ENCODE measurements around the gene CNTRL.

The CNTRL gene

GRCh38 chr9:121055642-121056143, 19.1 kb upstream of the CNTRL start:
- H3K4me3 ChIP-seq (ENCODE audit: low read depth, low read length) = no peak overlapping the region
- DNase-seq (ENCODE audit: low read depth) = no peak
- TF ChIP-seq CTCF (IDR thresholded peaks at IDR 0.05; ENCODE audit: control insufficient read depth, extremely low read depth, insufficient read depth) = peak; percentile 28; the same call in 1 of the 2 replicates

- no peak overlapping the region for H3K4me3 ChIP-seq (ENCODE audit: low read depth, low read length)
- no peak for DNase-seq (ENCODE audit: low read depth)
- TF ChIP-seq CTCF (IDR thresholded peaks at IDR 0.05; ENCODE audit: control insufficient read depth, extremely low read depth, insufficient read depth) = no peak
Observed at GRCh38 chr9:121057821-121058220, 16.9 kb upstream of the CNTRL start.

- no peak for TF ChIP-seq CTCF (IDR thresholded peaks at IDR 0.05; ENCODE audit: control insufficient read depth, extremely low read depth, insufficient read depth)
- H3K4me3 ChIP-seq (ENCODE audit: low read depth, low read length) = no peak overlapping the region
- DNase-seq (ENCODE audit: low read depth) = no peak
Observed at GRCh38 chr9:121059513-121059912, 15.2 kb upstream of the CNTRL start.

GRCh38 chr9:121059998-121060636, 14.6 kb upstream of the CNTRL start:
- no peak overlapping the region for H3K4me3 ChIP-seq (ENCODE audit: low read depth, low read length)
- TF ChIP-seq CTCF (IDR thresholded peaks at IDR 0.05; ENCODE audit: control insufficient read depth, extremely low read depth, insufficient read depth) = peak; percentile 76
- DNase-seq (ENCODE audit: low read depth) = peak; percentile 67

- no peak for DNase-seq (ENCODE audit: low read depth)
- TF ChIP-seq CTCF (IDR thresholded peaks at IDR 0.05; ENCODE audit: control insufficient read depth, extremely low read depth, insufficient read depth) = no peak
- H3K4me3 ChIP-seq (ENCODE audit: low read depth, low read length) = no peak overlapping the region
Observed at GRCh38 chr9:121066850-121067249, 7.9 kb upstream of the CNTRL start.

GRCh38 chr9:121067640-121068039, 7.1 kb upstream of the CNTRL start:
- H3K4me3 ChIP-seq (ENCODE audit: low read depth, low read length) = no peak overlapping the region
- TF ChIP-seq CTCF (IDR thresholded peaks at IDR 0.05; ENCODE audit: control insufficient read depth, extremely low read depth, insufficient read depth) = no peak
- DNase-seq (ENCODE audit: low read depth) = no peak

- no peak overlapping the region for H3K4me3 ChIP-seq (ENCODE audit: low read depth, low read length)
- DNase-seq (ENCODE audit: low read depth) = no peak
- TF ChIP-seq CTCF (IDR thresholded peaks at IDR 0.05; ENCODE audit: control insufficient read depth, extremely low read depth, insufficient read depth) = no peak
Observed at GRCh38 chr9:121069396-121069795, 5.4 kb upstream of the CNTRL start.

Data from LNCaP clone FGC (cell line).